ENCODE data around the gene ARHGAP42.

Gene ARHGAP42

GRCh38 chr11:100687054-100687629 lies at the start of gene ARHGAP42:
Gene ARHGAP42, plus strand, starts transcription at chr11:100687288. Its CDS starts 391 bp downstream, at chr11:100687679.
- no peak for TF ChIP-seq CTCF (IDR thresholded peaks at IDR 0.05; ENCODE audit: insufficient read depth, missing control alignments)
- no peak for FAIRE-seq
- DNase-seq (ENCODE audit: insufficient read length, low spot score) = no peak

GRCh38 chr11:100637706-100638105 lies 49.4 kb upstream of the ARHGAP42 start:
- no peak for TF ChIP-seq CTCF (IDR thresholded peaks at IDR 0.05; ENCODE audit: insufficient read depth, missing control alignments)
- no peak for DNase-seq (ENCODE audit: insufficient read length, low spot score)
- peak; percentile 51 for FAIRE-seq

GRCh38 chr11:100638648-100639047 lies 48.4 kb upstream of the ARHGAP42 start:
- DNase-seq (ENCODE audit: insufficient read length, low spot score) (no peak), FAIRE-seq (no peak)
- TF ChIP-seq CTCF (IDR thresholded peaks at IDR 0.05; ENCODE audit: insufficient read depth, missing control alignments) = no peak

GRCh38 chr11:100639140-100639539 lies 47.9 kb upstream of the ARHGAP42 start:
- FAIRE-seq (no peak), DNase-seq (ENCODE audit: insufficient read length, low spot score) (no peak)
- TF ChIP-seq CTCF (IDR thresholded peaks at IDR 0.05; ENCODE audit: insufficient read depth, missing control alignments) = no peak

- no peak for FAIRE-seq
- DNase-seq (ENCODE audit: insufficient read length, low spot score) = no peak
- TF ChIP-seq CTCF (IDR thresholded peaks at IDR 0.05; ENCODE audit: insufficient read depth, missing control alignments) = no peak
These were observed 47.0 kb upstream of the ARHGAP42 start for GRCh38 chr11:100640071-100640470.

GRCh38 chr11:100640646-100641045 lies 46.4 kb upstream of the ARHGAP42 start:
- no peak for FAIRE-seq
- no peak for TF ChIP-seq CTCF (IDR thresholded peaks at IDR 0.05; ENCODE audit: insufficient read depth, missing control alignments)
- no peak for DNase-seq (ENCODE audit: insufficient read length, low spot score)

GRCh38 chr11:100641456-100641855 lies 45.6 kb upstream of the ARHGAP42 start:
- no peak for FAIRE-seq
- no peak for TF ChIP-seq CTCF (IDR thresholded peaks at IDR 0.05; ENCODE audit: insufficient read depth, missing control alignments)

More at GRCh38 chr11:100641456-100641855, 45.6 kb upstream of the ARHGAP42 start:
- no peak for DNase-seq (ENCODE audit: insufficient read length, low spot score)
